A172 (cell line): Measurements from ENCODE around the gene PNKD. TPM values are rescaled to one million over a fixed set of nuclear protein-coding genes. Genes with fewer than 3 reads are reported as not detected.
"Not testable (repeated sequence)": the region's sequence is repeated elsewhere in the genome, so short reads cannot be mapped to it uniquely, and the experiment has no call there.

Experiments
- DNase-seq: peaks from one replicate; pipeline ENCODE4 v3.0.0-alpha.2; 2015; ENCODE audit warnings: low spot score
- total RNA-seq: library from RNA; depleted of rRNA; stranded (reverse); fragments of >200 nt; shearing (Covaris generic); gene quantifications from 2 replicates; pipeline ENCODE4 v1.2.3, GENCODE V29; 2014

The PNKD gene
- total RNA-seq, 1 experiment from 2014 or later = 78.6 TPM

- not testable (repeated sequence) for DNase-seq
These were observed 3.0 kb downstream of the PNKD start for GRCh38 chr2:218273214-218273907.

DNA sequence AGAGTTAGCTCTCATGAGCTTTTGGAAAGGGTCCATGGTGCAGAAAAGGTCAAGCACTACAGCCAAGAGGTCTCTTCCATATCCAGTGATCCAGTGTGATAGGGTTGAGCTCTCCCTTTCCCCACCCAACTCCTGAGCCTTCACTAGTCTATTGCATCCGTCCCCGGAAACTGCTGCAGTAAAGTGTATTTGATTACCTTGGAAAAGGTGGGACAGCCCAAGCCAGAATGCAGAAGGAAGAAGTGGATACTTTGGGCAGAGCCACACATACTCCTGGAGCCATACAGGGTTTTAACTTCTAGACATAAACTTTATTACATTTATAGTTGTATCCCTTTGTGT lies 3.6 kb downstream of the PNKD start:
- DNase-seq = no peak

DNA sequence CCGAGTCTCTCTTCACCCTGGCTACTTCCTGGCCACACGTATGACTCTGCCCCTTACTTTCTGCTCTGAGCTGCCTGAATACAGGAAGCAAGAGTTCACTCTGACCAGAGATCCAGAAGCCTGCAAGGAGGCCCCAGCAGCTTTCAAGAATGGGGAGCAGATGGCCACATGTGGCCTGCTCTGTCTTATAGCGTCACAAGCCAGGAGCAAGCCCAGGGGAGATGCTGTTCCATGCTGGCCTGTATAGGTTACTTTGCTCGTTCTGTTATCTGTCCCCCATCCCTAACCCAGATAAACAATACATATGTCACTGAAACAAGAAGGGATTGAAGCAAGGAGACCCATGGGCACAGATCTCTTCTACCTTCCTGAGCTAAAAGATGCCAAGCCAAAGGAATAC lies 4.3 kb downstream of the PNKD start:
- DNase-seq = no peak

DNA sequence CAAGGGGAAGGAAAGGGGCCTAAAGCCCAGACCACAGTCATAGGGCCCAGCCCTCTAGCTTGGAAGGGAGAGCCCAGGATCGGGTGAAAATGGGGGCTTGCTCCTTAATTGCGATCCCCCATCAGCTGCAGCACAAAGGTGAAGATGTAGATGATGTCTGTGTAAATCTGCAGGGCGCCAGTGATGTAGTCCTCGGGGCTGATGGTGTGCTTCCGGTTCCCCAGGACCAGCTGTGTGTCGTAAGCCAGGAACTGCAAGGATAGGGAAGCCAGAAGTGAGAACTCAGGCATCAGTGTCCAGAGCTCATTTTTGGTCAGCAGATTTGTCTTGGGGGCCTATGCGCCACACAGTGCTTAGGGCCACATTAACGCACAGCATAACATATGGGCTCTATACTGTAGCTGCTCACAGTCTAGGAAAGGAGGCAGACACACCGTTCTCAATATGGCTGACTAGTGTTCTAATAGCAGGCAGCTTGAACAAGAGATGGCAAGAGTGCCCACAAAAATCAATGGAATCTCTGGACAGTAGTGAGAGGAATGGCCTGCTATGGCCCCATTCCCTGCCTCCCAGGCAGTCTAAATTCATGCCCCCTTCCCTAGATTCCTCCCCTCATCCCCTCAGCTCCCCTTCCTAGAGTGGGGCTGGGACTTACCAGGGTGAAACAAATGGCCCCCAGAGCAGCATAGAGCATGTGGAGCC lies 5.2 kb downstream of the PNKD start:
- DNase-seq = no peak

DNA sequence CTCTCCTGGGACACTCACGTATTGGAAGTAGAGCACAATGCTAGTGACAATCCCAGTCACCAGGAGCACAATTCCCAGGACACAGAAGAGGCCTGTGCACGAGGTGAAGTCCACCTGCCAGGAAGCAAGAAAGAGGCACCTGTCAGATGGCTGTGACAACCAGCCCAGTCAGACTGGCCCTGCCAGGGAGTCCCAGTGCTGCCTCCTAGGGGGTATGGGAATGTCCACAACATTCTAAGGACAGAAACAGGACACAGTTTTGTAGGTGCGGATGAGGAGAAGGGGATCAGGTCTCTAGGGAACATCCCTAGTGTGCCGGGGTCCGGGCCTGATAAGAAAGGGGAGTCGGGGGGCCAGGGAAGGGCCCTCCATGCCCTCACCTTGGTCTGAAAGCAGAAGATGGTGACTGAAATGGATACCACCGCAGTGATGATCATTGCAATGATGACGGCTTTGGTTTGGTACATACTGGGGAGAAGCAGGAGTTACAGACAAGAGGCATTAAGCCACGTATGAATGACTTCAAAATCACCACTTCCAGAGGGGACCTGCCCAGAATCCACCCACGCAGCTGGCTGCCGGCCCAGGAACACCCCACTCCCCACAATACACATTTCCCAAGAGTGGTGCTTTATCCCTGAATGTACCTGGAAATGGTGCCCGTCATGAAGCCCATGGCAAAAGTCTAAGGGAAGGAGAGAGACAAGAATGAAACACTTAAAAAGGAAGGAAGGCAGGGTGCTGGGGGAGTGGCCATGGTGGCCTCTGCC lies 6.9 kb downstream of the PNKD start:
- DNase-seq = no peak

DNA sequence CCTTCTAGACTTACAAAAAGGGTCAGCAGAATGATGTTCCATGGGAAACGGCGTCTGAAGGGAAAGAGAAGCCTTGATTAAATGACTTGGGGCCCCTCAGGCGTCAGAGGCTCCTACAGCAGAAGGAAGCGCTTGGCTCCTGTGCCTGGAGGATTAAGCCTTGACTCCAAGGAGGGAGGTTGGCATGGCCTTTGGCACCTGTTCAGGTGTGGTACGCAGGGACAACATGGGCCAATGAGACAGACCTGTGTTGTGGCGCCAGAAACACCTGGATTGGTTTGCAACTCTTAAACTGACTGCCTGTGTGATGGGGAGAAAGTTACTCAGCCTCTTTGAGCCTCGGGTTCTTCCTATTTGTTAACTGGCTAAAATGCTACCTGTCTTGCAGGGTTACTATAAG lies 7.6 kb downstream of the PNKD start:
- no peak for DNase-seq

DNA sequence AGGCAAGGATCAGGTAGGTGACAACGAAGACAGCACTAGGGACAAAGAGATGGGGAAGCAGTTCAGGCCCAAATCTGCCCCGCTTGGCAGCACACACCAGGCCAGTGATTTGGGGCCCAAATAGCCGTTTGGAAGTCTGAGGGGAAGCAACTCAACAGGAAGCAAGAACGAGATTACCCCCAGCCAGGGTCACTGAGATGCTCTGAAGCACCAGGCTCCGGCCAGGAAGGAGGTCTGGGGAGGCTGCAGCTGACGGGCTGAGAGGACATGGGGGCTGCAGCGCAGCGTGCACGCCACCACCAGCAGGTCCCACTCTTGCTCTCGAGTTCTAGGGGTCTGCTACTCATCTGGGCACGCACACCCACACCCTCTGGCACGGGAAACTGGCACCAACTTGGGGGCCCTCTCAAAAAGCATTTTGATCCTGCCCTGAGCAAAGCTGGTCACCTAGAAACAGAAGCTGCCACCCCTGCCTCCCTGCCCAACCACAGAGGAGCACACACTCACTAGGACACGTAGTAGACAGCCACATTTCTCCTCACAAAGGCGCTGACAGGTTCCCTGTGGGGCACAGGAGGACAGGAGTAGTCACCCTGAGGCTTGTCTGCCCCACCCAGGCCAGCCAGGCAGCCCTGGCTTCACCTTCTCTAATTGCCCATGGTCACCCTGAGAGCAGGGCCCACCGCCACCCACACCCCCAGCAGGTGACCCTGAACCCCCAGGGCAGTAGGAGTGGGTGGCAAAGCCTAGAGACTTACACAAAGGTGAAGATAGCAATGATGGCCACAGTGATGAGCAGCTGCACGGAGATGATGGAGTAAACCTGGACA lies 8.4 kb downstream of the PNKD start:
- no peak for DNase-seq

DNA sequence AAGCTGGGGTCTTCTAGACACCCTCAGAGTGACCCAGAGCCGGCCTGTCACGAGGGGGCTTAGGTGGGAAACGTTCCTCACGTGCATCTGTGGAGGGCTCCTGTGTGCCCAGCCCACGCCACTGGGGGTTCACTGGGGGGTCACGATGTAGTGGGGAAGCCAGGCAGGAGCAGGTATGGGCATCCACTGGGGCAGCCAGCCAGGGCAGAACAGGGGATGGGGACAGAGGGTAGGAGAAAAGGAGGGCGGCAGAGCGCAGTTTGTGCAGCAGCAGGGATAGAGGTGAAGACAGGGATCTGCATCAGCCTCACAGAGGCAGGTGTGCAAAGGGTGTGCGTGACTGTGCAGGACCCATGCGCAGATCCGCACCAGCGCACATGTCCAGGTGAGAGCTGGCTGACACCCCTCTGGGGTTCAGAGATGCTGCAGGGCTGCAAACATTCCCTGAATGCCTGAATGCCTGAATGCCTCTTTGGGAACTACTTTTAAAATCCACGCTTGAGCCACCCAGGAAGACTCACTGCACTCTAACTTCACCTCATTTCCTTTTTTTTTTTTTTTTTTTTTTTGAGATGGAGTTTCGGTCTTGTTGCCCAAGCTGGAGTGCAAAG lies 10.0 kb downstream of the PNKD start:
- DNase-seq = no peak

GRCh38 chr2:218281449-218281848 lies 11.1 kb downstream of the PNKD start:
- no peak for DNase-seq

- DNase-seq = no peak
These were observed 12.1 kb downstream of the PNKD start for GRCh38 chr2:218282173-218282991.

GRCh38 chr2:218284106-218284811 lies 13.9 kb downstream of the PNKD start:
- peak; percentile 74 for DNase-seq

DNA sequence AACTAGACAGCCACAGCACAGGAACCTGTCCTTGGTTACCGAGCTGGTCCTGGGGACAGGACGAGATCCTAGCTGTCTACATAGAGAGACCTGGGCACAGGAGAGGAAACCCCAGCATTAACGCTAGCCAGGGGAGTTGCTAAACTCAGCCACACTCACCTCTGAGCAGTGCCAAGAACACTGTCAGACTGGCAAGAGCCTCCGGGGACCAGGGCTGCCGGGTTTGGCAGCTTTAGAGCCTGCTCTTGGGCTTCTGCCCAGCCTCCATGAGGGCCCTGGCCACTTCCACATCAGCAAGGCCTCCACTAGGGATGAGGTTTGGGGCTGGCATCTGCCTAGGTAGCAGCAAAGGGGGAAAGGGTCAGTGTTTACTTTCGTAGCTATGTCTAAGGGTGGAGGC lies 15.3 kb downstream of the PNKD start:
- no peak for DNase-seq

DNA sequence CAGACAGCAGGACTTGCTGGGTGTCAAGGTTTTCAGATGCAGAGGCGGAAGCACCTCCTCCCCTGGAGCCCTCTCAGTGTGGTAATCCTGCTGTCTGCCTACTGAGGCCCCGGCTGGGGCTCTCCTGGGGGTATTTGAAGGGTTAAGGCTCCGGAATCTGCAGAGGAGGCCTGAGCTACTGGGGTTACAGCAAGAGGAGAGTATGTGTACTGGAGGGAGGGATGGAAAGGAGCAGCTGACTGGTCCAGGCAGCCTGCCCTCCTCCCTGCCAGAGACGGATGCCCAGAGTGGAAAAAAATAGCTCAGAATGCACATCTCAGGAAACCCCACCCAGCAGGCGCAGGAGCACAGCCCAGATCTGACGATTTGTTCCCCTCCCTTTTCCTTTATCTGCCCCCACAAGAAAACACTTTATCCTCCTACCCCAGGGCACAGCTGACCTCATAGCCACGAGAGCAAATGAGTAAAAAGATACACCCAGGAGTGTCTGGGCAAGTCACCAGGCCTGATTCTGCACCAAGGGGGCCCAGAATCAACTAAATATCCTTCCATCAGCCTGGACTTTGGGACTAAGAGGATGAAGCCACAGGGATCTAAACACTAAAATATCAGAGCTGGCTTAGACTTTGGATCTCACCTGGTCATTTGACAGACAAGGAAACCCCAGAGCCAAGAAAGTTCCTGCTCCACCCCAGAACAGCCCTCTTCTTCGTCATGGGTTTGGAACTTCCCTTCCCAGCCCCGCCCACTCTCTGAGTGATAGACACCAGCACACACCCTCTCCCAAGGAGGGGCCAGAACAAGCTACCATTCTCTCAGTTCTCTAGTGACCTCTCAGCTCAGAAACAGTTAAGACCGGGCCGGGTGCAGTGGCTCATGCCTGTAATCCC lies 16.5 kb downstream of the PNKD start:
- peak; percentile 99 for DNase-seq

DNA sequence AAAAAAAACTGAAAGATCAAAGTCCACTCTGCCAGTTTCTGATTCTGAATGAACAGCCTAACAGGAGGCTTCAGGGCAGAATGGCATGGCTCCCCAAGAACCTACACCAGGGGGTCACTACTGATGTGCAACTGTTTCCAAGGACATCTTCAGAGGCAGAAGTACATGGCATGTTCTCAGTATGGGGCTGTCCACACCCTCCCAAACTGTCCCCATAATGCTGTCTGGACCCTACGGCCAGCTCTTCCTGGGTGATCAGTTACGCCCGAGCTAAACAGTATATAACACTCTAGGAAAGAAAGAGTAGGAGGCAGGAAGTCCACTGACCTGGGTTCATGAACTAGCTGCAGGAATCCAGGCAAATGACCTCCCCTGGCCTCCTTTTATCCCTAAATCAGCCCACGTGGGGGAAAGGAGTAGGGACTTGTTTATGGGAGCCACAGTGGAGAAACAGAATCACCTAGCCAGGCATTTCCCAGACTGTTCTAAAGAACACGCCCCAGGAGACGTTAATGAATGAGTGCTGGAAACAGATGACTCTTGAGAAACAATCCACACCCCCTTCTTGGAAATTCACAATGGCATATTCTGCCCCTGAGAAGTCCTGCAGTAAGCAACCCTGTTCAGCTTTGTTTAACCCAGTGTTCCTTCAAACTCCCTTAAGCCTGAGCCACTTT lies 19.5 kb downstream of the PNKD start:
- DNase-seq = no peak

- no peak for DNase-seq
These were observed 20.3 kb downstream of the PNKD start for GRCh38 chr2:218290316-218291261.

DNA sequence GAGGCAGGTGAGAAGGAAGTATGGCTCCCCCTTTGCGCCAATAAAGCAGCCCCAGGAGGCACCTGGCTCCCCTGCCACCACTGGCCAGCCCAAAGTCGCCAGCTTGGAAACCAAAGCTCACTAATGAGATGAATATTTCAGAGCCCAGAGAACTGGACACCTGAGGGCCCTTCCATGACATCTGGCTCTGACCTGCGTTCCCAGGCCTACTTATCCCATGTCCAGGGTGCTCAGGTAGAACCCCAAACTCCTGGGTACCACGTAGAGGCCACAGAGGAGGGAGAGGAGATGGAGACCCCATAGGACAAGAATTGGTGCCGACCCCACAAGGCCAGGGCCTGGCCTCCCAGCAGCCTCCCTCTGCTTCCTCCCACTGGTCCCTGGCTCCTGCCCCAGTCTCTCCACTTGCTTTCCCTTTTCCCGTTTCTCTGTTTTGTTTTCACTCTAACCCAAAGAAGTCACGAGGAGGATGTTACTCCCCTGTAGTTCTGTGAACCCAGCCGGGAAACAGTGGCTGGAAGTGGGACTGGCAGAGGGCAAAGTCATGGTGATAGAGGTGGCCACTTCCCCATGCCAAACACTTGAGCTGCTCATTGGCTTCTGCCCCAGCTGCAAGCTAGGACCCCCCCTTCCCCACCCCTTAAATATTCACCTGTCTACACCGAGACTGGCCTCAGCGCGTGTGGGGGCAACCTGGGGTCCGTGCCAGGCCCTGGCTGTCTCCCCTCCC lies 21.2 kb downstream of the PNKD start:
- no peak for DNase-seq
